Peyer's patch (tissue), 4 donors: Measurements from ENCODE around the gene OR51B2.

Experiments
- CTCF ChIP-seq, 6 experiments: fragments of 450-650 bp in 4 of 6; fragments of 200-600 bp in 2 of 6; sonication (generic) in 1 of 6; IDR thresholded peaks; one replicate each; pipeline ENCODE4 v1.5.1; 2017 to 2019; ENCODE audit warnings: antibody characterized with exemption in 6 of 6, mild to moderate bottlenecking in 3 of 6, moderate library complexity in 1 of 6
- POLR2A ChIP-seq, 2 donors: fragments of 450-650 bp; IDR thresholded peaks; one replicate each; pipeline ENCODE4 v1.5.1; 2017; ENCODE audit warnings: antibody characterized with exemption in 2 of 2, mild to moderate bottlenecking in 2 of 2, moderate library complexity in 2 of 2

DNA sequence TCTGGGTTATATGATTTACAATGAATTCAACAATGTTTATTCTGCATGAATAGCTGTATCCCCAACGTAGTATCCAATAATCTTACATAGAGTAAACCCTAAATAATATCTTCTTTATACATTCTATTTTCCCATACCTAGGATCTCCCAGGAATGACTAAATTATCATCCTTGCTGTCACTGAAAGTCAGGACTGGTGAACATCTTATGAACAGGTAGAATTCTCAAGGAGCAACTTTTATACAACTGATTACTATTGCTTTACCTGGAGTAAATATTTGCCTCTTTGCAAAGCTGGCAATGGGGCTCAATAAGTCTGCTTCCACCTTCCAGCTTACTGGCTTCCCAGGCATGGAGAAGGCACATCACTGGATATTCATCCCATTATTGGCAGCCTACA is 27.1 kb upstream of the OR51B2 start, which contains the start of gene OR51B6:
- TF ChIP-seq CTCF (IDR thresholded peaks at IDR 0.05) (no peak), POLR2A (IDR thresholded peaks at IDR 0.05) (no peak)
